K562 (cell line): ENCODE data around the gene BRPF1. TPM values are rescaled to one million over a fixed set of nuclear protein-coding genes. Genes with fewer than 3 reads are reported as not detected.

ENCODE experiments used
- CHD1 ChIP-seq: fragments of 200-600 bp; sonication (generic); IDR thresholded peaks from one replicate; pipeline ENCODE4 v1.6.1; 2012; ENCODE audit warnings: mild to moderate bottlenecking, moderate library complexity, low read length, inconsistent platforms
- FOXA1 ChIP-seq: fragments of 450-650 bp; IDR thresholded peaks from 2 replicates; pipeline ENCODE4 v1.6.1; 2016; ENCODE audit warnings: mild to moderate bottlenecking, borderline replicate concordance
- GATA2 ChIP-seq: sonication (generic); formaldehyde crosslinking; IDR thresholded peaks from 2 replicates; pipeline ENCODE4 v1.4.0; 2020; ENCODE audit warnings: mild to moderate bottlenecking, missing genetic modification reagents
- HMGN3 ChIP-seq: IDR thresholded peaks from 2 replicates; pipeline ENCODE4 v1.6.1; 2011; ENCODE audit warnings: borderline replicate concordance, low read depth, mild to moderate bottlenecking, mixed read lengths, low read length; ENCODE audit not compliant: insufficient read length; ENCODE audit errors: extremely low read depth
- HNRNPH1 ChIP-seq: fragments of 200-400 bp; formaldehyde crosslinking; optimal IDR thresholded peaks from 2 replicates; pipeline ENCODE3; 2017; ENCODE audit warnings: low read depth, mild to moderate bottlenecking, low read length, moderate library complexity
- ILF3 ChIP-seq: fragments of 450-650 bp; IDR thresholded peaks from 2 replicates; pipeline ENCODE4 v1.6.1; 2018; ENCODE audit warnings: antibody characterized with exemption, mild to moderate bottlenecking, moderate library complexity, borderline replicate concordance
- NFIX ChIP-seq: fragments of 250-450 bp; sonication (Bioruptor Pico); IDR thresholded peaks from 2 replicates; pipeline ENCODE4 v1.4.0; 2020; ENCODE audit warnings: low read depth, mild to moderate bottlenecking, moderate library complexity
- NR1H2 ChIP-seq: sonication (generic); formaldehyde crosslinking; IDR thresholded peaks from 2 replicates; pipeline ENCODE4 v1.4.0; 2020; ENCODE audit warnings: mild to moderate bottlenecking, missing genetic modification reagents
- RBM39 ChIP-seq: fragments of 200-400 bp; formaldehyde crosslinking; optimal IDR thresholded peaks from 2 replicates; pipeline ENCODE3; 2018; ENCODE audit warnings: low read depth, low read length
- RFX1 ChIP-seq: fragments of 450-650 bp; IDR thresholded peaks from 2 replicates; pipeline ENCODE4 v1.6.1; 2016; ENCODE audit warnings: mild to moderate bottlenecking, moderate library complexity
- RHOXF2B ChIP-seq: fragments of 250-450 bp; sonication (Bioruptor Pico); conservative IDR thresholded peaks from 2 replicates; pipeline ENCODE4 v1.5.1; 2021
- STAT5B ChIP-seq: fragments of 250-450 bp; sonication (Bioruptor Pico); IDR thresholded peaks from 2 replicates; pipeline ENCODE4 v1.8.0; 2021; ENCODE audit warnings: mild to moderate bottlenecking, inconsistent platforms
- ZBED1 ChIP-seq: IDR thresholded peaks from 2 replicates; pipeline ENCODE4 v1.6.1; 2014
- ZKSCAN8 ChIP-seq: fragments of 200-800 bp; sonication (Bioruptor generic); IDR thresholded peaks from 2 replicates; pipeline ENCODE4 v1.6.1; 2016; ENCODE audit warnings: missing genetic modification characterization, missing compliant biosample characterization
- ZNF23 ChIP-seq: fragments of 250-450 bp; sonication (Bioruptor Pico); IDR thresholded peaks from 2 replicates; pipeline ENCODE4 v1.4.0; 2020; ENCODE audit warnings: mild to moderate bottlenecking
- ZNF263 ChIP-seq: sonication (generic); formaldehyde crosslinking; IDR thresholded peaks from 2 replicates; pipeline ENCODE4 v1.8.0; 2022; ENCODE audit warnings: mild to moderate bottlenecking, missing genetic modification reagents, borderline replicate concordance
- ZNF668 ChIP-seq: fragments of 250-450 bp; sonication (Bioruptor Pico); IDR thresholded peaks from 2 replicates; pipeline ENCODE4 v1.8.0; 2022; ENCODE audit warnings: mild to moderate bottlenecking, inconsistent platforms
- polyA plus RNA-seq, 8 experiments: library from polyadenylated mRNA; depleted of rRNA in 4 of 8; stranded (reverse) in 5 of 8; unstranded in 3 of 8; fragments of >200 nt; fragmentation: Nextera tagmentation in 2 of 8; fragmentation: Illumina TruSeq in 1 of 8; extraction: Ambion mirVana in 2 of 8; extraction: Trizol in 1 of 8; gene quantifications; 2 replicates each; pipeline versions ENCODE4 v1.2.1 to v1.2.3, GENCODE V29; 2011 to 2014; ENCODE audit warnings: inconsistent platforms in 1 of 8, missing spikeins in 1 of 8
- total RNA-seq, 7 experiments: library from RNA; depleted of rRNA in 6 of 7; stranded (reverse); fragments of >200 nt in 6 of 7; fragmentation: Illumina TruSeq in 2 of 7; extraction: Trizol in 2 of 7; gene quantifications; 2 replicates each; pipeline versions ENCODE4 v1.2.1 to v1.2.3, GENCODE V29; 2011 to 2021; ENCODE audit warnings: low replicate concordance in 1 of 7
- TF ChIP-seq, protein P1 (sequence below): fragments of 250-450 bp; sonication (Bioruptor Pico); IDR thresholded peaks from 2 replicates; pipeline ENCODE4 v1.4.0; 2020; ENCODE audit warnings: borderline replicate concordance
- TF ChIP-seq, protein P2 (sequence below): fragments of 200-800 bp; sonication (Bioruptor generic); IDR thresholded peaks from 2 replicates; pipeline ENCODE4 v1.6.1; 2017; ENCODE audit warnings: missing genetic modification characterization, missing compliant biosample characterization
- TF ChIP-seq, protein P3 (sequence below): fragments of 250-450 bp; sonication (Bioruptor Pico); IDR thresholded peaks from 2 replicates; pipeline ENCODE4 v1.5.1; 2021; ENCODE audit warnings: mild to moderate bottlenecking
- TF ChIP-seq, protein P4 (sequence below): fragments of 250-450 bp; sonication (Bioruptor Pico); IDR thresholded peaks from 2 replicates; pipeline ENCODE4 v1.8.0; 2022; ENCODE audit warnings: inconsistent platforms, mild to moderate bottlenecking, moderate library complexity, borderline replicate concordance
- TF ChIP-seq, protein P5 (sequence below): sonication (generic); formaldehyde crosslinking; IDR thresholded peaks from 2 replicates; pipeline ENCODE4 v1.8.1; 2022; ENCODE audit warnings: missing genetic modification reagents

The BRPF1 gene
- total and polyA plus RNA-seq, 9 of the 15 experiments (the other 6 are each of a cell fraction or from before 2014, with no cell fraction given), result 1.1 to 40.2 (median 23.5) TPM

DNA sequence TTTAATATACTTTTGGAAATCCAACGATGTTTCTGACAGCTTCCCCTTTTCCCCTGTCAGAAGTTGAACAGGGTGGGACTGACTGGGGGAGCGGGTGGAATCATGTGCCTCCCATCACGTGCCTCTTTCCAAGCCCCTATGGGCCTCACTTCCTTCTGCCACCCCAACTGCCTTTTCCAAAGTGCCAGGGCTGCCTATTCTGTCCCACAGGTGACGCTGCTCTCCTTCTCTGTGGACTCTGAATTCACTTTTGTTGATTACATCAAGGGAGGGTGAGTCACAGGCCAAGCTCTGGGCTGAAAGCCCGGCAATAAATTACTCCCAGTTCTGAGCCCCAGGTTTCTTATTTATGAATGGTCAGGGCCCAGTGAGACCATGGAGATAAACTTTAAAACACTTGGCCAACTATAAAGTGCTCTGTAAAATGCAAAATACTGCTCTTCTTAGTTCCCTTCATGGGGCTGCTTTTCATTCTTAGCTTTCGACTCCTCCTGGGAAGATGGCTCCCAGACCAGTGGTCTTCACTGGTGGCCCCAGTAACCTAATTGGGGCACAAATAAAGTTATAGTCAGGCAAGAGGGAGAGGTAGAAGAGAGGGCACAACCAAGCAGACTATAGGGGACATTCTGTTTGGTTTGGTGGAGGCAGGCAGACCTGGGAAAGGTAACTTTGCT is 15.6 kb upstream of the BRPF1 start (continued):
- TF ChIP-seq, protein P1, sequence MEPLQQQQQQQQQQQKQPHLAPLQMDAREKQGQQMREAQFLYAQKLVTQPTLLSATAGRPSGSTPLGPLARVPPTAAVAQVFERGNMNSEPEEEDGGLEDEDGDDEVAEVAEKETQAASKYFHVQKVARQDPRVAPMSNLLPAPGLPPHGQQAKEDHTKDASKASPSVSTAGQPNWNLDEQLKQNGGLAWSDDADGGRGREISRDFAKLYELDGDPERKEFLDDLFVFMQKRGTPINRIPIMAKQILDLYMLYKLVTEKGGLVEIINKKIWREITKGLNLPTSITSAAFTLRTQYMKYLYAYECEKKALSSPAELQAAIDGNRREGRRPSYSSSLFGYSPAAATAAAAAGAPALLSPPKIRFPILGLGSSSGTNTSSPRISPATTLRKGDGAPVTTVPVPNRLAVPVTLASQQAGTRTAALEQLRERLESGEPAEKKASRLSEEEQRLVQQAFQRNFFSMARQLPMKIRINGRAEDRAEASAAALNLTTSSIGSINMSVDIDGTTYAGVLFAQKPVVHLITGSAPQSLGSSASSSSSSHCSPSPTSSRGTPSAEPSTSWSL, result no peak
- TF ChIP-seq, protein P2, sequence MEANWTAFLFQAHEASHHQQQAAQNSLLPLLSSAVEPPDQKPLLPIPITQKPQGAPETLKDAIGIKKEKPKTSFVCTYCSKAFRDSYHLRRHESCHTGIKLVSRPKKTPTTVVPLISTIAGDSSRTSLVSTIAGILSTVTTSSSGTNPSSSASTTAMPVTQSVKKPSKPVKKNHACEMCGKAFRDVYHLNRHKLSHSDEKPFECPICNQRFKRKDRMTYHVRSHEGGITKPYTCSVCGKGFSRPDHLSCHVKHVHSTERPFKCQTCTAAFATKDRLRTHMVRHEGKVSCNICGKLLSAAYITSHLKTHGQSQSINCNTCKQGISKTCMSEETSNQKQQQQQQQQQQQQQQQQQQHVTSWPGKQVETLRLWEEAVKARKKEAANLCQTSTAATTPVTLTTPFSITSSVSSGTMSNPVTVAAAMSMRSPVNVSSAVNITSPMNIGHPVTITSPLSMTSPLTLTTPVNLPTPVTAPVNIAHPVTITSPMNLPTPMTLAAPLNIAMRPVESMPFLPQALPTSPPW (CRISPR knock-in tag), result peak; percentile 91
- no peak for TF ChIP-seq FOXA1
- TF ChIP-seq, protein P3, sequence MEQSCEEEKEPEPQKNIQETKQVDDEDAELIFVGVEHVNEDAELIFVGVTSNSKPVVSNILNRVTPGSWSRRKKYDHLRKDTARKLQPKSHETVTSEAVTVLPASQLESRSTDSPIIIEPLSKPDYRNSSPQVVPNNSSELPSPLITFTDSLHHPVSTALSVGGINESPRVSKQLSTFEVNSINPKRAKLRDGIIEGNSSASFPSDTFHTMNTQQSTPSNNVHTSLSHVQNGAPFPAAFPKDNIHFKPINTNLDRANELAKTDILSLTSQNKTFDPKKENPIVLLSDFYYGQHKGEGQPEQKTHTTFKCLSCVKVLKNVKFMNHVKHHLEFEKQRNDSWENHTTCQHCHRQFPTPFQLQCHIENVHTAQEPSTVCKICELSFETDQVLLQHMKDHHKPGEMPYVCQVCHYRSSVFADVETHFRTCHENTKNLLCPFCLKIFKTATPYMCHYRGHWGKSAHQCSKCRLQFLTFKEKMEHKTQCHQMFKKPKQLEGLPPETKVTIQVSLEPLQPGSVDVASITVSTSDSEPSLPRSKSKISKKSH (CRISPR knock-in tag), result no peak
- no peak for TF ChIP-seq RBM39
- no peak for TF ChIP-seq CHD1
- no peak for TF ChIP-seq RHOXF2B
- TF ChIP-seq RFX1, result no peak; the same call in 1 of the 2 replicates
- no peak for TF ChIP-seq NR1H2
- TF ChIP-seq HMGN3, result no peak
- TF ChIP-seq, protein P4, sequence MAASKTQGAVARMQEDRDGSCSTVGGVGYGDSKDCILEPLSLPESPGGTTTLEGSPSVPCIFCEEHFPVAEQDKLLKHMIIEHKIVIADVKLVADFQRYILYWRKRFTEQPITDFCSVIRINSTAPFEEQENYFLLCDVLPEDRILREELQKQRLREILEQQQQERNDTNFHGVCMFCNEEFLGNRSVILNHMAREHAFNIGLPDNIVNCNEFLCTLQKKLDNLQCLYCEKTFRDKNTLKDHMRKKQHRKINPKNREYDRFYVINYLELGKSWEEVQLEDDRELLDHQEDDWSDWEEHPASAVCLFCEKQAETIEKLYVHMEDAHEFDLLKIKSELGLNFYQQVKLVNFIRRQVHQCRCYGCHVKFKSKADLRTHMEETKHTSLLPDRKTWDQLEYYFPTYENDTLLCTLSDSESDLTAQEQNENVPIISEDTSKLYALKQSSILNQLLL (CRISPR knock-in tag), result no peak
- TF ChIP-seq ZKSCAN8 (CRISPR knock-in tag), result no peak
- no peak for TF ChIP-seq HNRNPH1
- no peak for TF ChIP-seq STAT5B
- TF ChIP-seq ZNF23 (CRISPR knock-in tag), result no peak
- no peak for TF ChIP-seq ILF3
- peak; percentile 58 for TF ChIP-seq ZNF263 (CRISPR knock-in tag)
- TF ChIP-seq GATA2, result peak; percentile 95
- TF ChIP-seq NFIX (CRISPR knock-in tag), result no peak
- TF ChIP-seq, protein P5, sequence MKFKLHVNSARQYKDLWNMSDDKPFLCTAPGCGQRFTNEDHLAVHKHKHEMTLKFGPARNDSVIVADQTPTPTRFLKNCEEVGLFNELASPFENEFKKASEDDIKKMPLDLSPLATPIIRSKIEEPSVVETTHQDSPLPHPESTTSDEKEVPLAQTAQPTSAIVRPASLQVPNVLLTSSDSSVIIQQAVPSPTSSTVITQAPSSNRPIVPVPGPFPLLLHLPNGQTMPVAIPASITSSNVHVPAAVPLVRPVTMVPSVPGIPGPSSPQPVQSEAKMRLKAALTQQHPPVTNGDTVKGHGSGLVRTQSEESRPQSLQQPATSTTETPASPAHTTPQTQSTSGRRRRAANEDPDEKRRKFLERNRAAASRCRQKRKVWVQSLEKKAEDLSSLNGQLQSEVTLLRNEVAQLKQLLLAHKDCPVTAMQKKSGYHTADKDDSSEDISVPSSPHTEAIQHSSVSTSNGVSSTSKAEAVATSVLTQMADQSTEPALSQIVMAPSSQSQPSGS (CRISPR knock-in tag), result no peak
- TF ChIP-seq ZBED1, result no peak
- TF ChIP-seq ZNF668, result 0 out of 2 replicates have a peak, but pooled peaks have one; percentile 55
